ENCODE data around the gene PRRG4.

DNA sequence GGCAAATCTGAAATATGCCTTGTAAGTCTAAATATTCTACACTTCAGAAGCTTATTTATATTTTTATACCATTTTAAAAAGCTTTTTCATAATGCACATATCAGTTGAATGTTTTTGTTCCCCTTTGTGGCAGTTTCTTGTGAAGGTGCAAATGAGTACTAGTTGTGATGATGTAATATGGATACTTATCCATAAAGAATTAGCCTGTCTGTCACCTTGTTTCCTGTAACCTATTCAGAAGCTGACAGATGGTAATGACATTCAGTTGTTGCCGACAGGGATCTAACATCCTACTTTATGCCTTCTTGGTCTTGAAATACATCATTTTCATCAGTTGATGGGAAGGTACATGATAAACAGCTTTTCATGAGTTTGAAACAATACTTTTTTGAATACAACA is 65.7 kb downstream of the PRRG4 start:
- TF ChIP-seq, protein P1, sequence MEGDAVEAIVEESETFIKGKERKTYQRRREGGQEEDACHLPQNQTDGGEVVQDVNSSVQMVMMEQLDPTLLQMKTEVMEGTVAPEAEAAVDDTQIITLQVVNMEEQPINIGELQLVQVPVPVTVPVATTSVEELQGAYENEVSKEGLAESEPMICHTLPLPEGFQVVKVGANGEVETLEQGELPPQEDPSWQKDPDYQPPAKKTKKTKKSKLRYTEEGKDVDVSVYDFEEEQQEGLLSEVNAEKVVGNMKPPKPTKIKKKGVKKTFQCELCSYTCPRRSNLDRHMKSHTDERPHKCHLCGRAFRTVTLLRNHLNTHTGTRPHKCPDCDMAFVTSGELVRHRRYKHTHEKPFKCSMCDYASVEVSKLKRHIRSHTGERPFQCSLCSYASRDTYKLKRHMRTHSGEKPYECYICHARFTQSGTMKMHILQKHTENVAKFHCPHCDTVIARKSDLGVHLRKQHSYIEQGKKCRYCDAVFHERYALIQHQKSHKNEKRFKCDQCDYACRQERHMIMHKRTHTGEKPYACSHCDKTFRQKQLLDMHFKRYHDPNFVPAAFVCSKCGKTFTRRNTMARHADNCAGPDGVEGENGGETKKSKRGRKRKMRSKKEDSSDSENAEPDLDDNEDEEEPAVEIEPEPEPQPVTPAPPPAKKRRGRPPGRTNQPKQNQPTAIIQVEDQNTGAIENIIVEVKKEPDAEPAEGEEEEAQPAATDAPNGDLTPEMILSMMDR (optimal IDR thresholded peaks at IDR 0.05 in 1 of 3, IDR thresholded peaks at IDR 0.05 in 1 of 3, conservative IDR thresholded peaks at IDR 0.05 in 1 of 3; ENCODE audit: extremely low read depth in 1 of 3, insufficient read depth in 2 of 3, low read length in 3 of 3), result no peak
- TF ChIP-seq EZH2 (IDR thresholded peaks at IDR 0.05; ENCODE audit: low read length), result no peak
